OCI-LY1 (cell line): ENCODE data around the gene MTPN.

ENCODE experiments used
- H2AFZ ChIP-seq: fragments of 200-600 bp; sonication (generic), shearing (Covaris generic); 2 replicates; pipeline ENCODE4 v1.6.0; 2014; ENCODE audit warnings: antibody characterized with exemption, mild to moderate bottlenecking, low read length
- H3F3A ChIP-seq: fragments of 200-600 bp; sonication (generic), shearing (Covaris generic); 2 replicates; pipeline ENCODE4 v1.6.0; 2014; ENCODE audit warnings: mild to moderate bottlenecking, antibody characterized with exemption, low read length, moderate library complexity; ENCODE audit not compliant: insufficient read depth
- H3K27ac ChIP-seq: fragments of 200-600 bp; sonication (generic); 2 replicates; pipeline ENCODE4 v1.5.1; 2014; ENCODE audit warnings: low read length, mixed run types, mild to moderate bottlenecking, low read depth; ENCODE audit not compliant: poor library complexity, severe bottlenecking
- H3K27me3 ChIP-seq: fragments of 200-600 bp; sonication (generic); 2 replicates; pipeline ENCODE4 v1.6.0; 2014; ENCODE audit warnings: antibody characterized with exemption, mild to moderate bottlenecking, low read length, moderate library complexity; ENCODE audit not compliant: insufficient read depth
- H3K36me3 ChIP-seq: fragments of 200-600 bp; sonication (generic); 2 replicates; pipeline ENCODE4 v1.6.1; 2014; ENCODE audit warnings: mild to moderate bottlenecking, antibody characterized with exemption, low read length, moderate library complexity, mixed read lengths; ENCODE audit not compliant: insufficient read depth
- H3K4me1 ChIP-seq: fragments of 200-600 bp; sonication (generic); 2 replicates; pipeline ENCODE4 v1.5.1; 2014; ENCODE audit warnings: mild to moderate bottlenecking, low read length, moderate library complexity; ENCODE audit not compliant: insufficient read depth, severe bottlenecking
- H3K4me2 ChIP-seq: fragments of 200-600 bp; sonication (generic), shearing (Covaris generic); 2 replicates; pipeline ENCODE4 v1.6.1; 2014; ENCODE audit warnings: low read length
- H3K4me3 ChIP-seq: fragments of 200-600 bp; sonication (generic); 2 replicates; pipeline ENCODE4 v1.5.1; 2014; ENCODE audit warnings: low read length, low read depth, mild to moderate bottlenecking, mixed read lengths; ENCODE audit not compliant: poor library complexity, severe bottlenecking
- H3K79me2 ChIP-seq: fragments of 200-600 bp; shearing (Covaris generic); 2 replicates; pipeline ENCODE4 v1.6.1; 2016; ENCODE audit warnings: mixed run types, low read length, mixed read lengths; ENCODE audit not compliant: insufficient read depth
- H3K9ac ChIP-seq: fragments of 200-600 bp; sonication (generic), shearing (Covaris generic); 2 replicates; pipeline ENCODE4 v1.6.1; 2014; ENCODE audit warnings: mild to moderate bottlenecking, low read length, mixed read lengths
- H3K9me2 ChIP-seq: fragments of 200-600 bp; sonication (generic), shearing (Covaris generic); 2 replicates; pipeline ENCODE4 v1.6.1; 2014; ENCODE audit warnings: low read depth, mild to moderate bottlenecking, low read length, mixed read lengths
- H3K9me3 ChIP-seq: fragments of 200-600 bp; shearing (Covaris generic); 2 replicates; pipeline ENCODE4 v1.6.1; 2014; ENCODE audit warnings: low read length, mixed read lengths
- H4K20me1 ChIP-seq: fragments of 200-600 bp; sonication (generic), shearing (Covaris generic); 2 replicates; pipeline ENCODE4 v1.6.0; 2016; ENCODE audit warnings: mild to moderate bottlenecking, low read length; ENCODE audit not compliant: insufficient read depth
- CTCF ChIP-seq: fragments of 200-600 bp; sonication (generic), shearing (Covaris generic); IDR thresholded peaks from 2 replicates; pipeline ENCODE4 v1.5.1; 2017; ENCODE audit warnings: mild to moderate bottlenecking, antibody characterized with exemption, low read length, moderate library complexity, mixed read lengths
- EZH2 ChIP-seq: fragments of 200-600 bp; sonication (generic), shearing (Covaris generic); IDR thresholded peaks from 2 replicates; pipeline ENCODE4 v1.8.0; 2017; ENCODE audit warnings: borderline replicate concordance, mixed run types, mild to moderate bottlenecking, antibody characterized with exemption, low read length, moderate library complexity, mixed read lengths

Gene MTPN

DNA sequence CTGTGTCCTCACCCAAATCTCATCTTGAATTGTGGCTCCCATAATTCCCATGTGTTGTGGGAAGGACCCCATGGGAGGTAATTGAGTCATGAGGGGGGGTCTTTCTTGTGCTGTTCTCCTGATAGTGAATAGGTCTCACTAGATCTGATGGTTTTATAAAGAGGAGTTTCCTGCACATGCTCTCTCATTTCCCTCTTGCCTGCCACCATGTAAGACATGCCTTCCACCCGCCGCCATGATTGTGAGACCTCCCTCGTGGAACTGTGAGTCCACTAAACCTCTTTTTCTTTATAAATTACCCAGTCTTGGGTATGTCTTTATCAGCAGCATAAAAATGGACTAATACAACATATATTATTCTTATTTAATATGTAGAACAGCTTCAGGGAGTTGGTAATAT lies 29.0 kb upstream of the MTPN start:
- Histone ChIP-seq H3K36me3 (no peaks in the 10 kb centered on the region; the same call in 1 of the 2 replicates), H3K9me2 (no peaks in the 10 kb centered on the region), H3F3A (no peaks in the 10 kb centered on the region), H3K4me2 (no peak overlapping the region), H3K79me2 (no peaks in the 10 kb centered on the region), H3K4me3 (no peak overlapping the region), H3K27me3 (no peaks in the 10 kb centered on the region; the same call in 1 of the 2 replicates), H3K9me3 (no peaks in the 10 kb centered on the region), H3K4me1 (no peaks in the 10 kb centered on the region), H3K27ac (no peak overlapping the region), H3K9ac (no peak overlapping the region), H4K20me1 (no peaks in the 10 kb centered on the region), H2AFZ (no peak overlapping the region)
- TF ChIP-seq EZH2 (no peak), CTCF (no peak)

DNA sequence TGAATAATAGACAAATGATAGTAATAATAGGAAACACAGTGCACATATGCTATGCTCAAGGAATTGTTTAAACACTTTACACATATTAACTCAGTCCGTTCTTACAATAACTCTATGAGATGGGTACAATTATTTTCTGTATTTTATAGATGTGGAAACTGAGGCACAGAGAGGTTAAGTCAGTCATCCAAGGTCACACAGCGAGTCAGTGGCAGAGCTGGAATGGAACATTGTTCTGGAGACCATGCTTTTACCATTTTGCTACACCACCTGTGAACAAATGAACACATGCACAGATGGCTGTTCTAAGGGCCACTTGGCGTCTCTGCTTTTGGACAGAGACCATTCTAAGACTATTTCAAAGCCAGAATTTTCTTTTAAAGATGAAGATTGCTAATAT lies 26.9 kb upstream of the MTPN start:
- H3K9ac ChIP-seq = no peak overlapping the region
- H3K9me2 ChIP-seq = no peaks in the 10 kb centered on the region
- no peaks in the 10 kb centered on the region; the same call in 1 of the 2 replicates for H3K27me3 ChIP-seq
- TF ChIP-seq EZH2 (no peak), CTCF (no peak)
- no peaks in the 10 kb centered on the region for H3K79me2 ChIP-seq
- H3K4me1 ChIP-seq = no peaks in the 10 kb centered on the region
- H3K9me3 ChIP-seq = no peaks in the 10 kb centered on the region
- no peak overlapping the region for H3K4me3 ChIP-seq
- no peaks in the 10 kb centered on the region for H4K20me1 ChIP-seq
- H3K27ac ChIP-seq = no peak overlapping the region
- H3F3A ChIP-seq = no peaks in the 10 kb centered on the region
- no peak overlapping the region for H2AFZ ChIP-seq
- H3K4me2 ChIP-seq = no peak overlapping the region
- no peaks in the 10 kb centered on the region; the same call in 1 of the 2 replicates for H3K36me3 ChIP-seq

DNA sequence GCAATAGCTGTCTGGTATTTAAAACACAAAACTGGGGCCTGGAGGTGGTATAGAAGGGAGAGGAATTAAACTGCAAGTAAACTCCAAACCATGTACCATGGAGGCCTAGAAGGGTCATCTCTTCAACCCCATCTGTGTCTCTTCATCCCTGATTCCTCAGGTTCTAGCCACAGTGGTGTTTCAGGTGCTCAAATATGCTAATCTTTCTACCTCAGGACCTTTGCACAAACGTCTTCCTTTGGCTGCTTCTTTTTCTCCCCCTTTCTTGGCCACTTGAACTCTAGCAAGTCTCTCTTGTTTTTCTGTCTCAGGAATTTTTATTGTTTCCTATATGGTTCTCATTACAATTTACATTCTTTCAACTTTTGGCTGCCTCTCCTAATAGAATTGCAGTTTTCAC lies 25.6 kb upstream of the MTPN start:
- Histone ChIP-seq H3K4me3 (no peak overlapping the region), H3K27ac (no peak overlapping the region), H3K36me3 (no peaks in the 10 kb centered on the region; the same call in 1 of the 2 replicates), H3K9me2 (no peaks in the 10 kb centered on the region), H3K4me1 (no peaks in the 10 kb centered on the region), H3K4me2 (no peak overlapping the region), H3K9ac (no peak overlapping the region), H3K79me2 (no peaks in the 10 kb centered on the region), H3K9me3 (no peaks in the 10 kb centered on the region), H3F3A (no peaks in the 10 kb centered on the region), H3K27me3 (no peaks in the 10 kb centered on the region; the same call in 1 of the 2 replicates), H4K20me1 (no peaks in the 10 kb centered on the region), H2AFZ (no peak overlapping the region)
- no peak for TF ChIP-seq EZH2
- no peak for TF ChIP-seq CTCF
